ENCODE data around the gene GINS1.

The GINS1 gene

GRCh38 chr20:25402583-25402982 is 4.9 kb upstream of the GINS1 start:
- TF ChIP-seq Cebpa-rat (IDR thresholded peaks at IDR 0.05), result no peak
- Histone ChIP-seq H3K4me1 (no peaks in the 10 kb centered on the region), H3K4me2 (no peak overlapping the region), H3K27ac (no peak overlapping the region), H3K4me3 (no peak overlapping the region), H3K9ac (no peak overlapping the region), H3K36me3 (no peaks in the 10 kb centered on the region), H3K9me3 (peaks cover 46% of the 10 kb centered on the region), H4K20me1 (no peaks in the 10 kb centered on the region), H3K27me3 (no peaks in the 10 kb centered on the region)

GRCh38 chr20:25408170-25408547 is 686 bp downstream of the GINS1 start:
- H3K36me3 ChIP-seq, result peaks cover 37% of the 10 kb centered on the region
- no peaks in the 10 kb centered on the region for H4K20me1 ChIP-seq
- H3K9ac ChIP-seq, result peak overlapping the region; percentile 94
- H3K27ac ChIP-seq, result peak overlapping the region; percentile 88
- peaks cover 22% of the 10 kb centered on the region for H3K9me3 ChIP-seq
- H3K4me3 ChIP-seq, result peak overlapping the region; percentile 81
- TF ChIP-seq Cebpa-rat (IDR thresholded peaks at IDR 0.05), result no peak
- H3K4me2 ChIP-seq, result peak overlapping the region; percentile 80
- peaks cover 17% of the 10 kb centered on the region for H3K4me1 ChIP-seq
- H3K27me3 ChIP-seq, result no peaks in the 10 kb centered on the region

GRCh38 chr20:25408890-25409289 is 1.4 kb downstream of the GINS1 start:
- H3K36me3 ChIP-seq, result peaks cover 45% of the 10 kb centered on the region
- peak overlapping the region; percentile 94 for H3K9ac ChIP-seq
- no peaks in the 10 kb centered on the region for H3K27me3 ChIP-seq
- TF ChIP-seq Cebpa-rat (IDR thresholded peaks at IDR 0.05), result no peak
- H3K9me3 ChIP-seq, result peaks cover 15% of the 10 kb centered on the region
- H4K20me1 ChIP-seq, result no peaks in the 10 kb centered on the region
- peak overlapping the region; percentile 80 for H3K4me2 ChIP-seq
- 0 out of 2 replicates have a peak overlapping the region, but pooled peaks have one; percentile 88 for H3K27ac ChIP-seq
- peaks cover 17% of the 10 kb centered on the region for H3K4me1 ChIP-seq
- H3K4me3 ChIP-seq, result peak overlapping the region; percentile 81

- peaks cover 88% of the 10 kb centered on the region for H3K36me3 ChIP-seq
- H3K4me2 ChIP-seq, result no peak overlapping the region
- no peaks in the 10 kb centered on the region for H3K9me3 ChIP-seq
- no peak for TF ChIP-seq Cebpa-rat (IDR thresholded peaks at IDR 0.05)
- no peaks in the 10 kb centered on the region for H3K27me3 ChIP-seq
- no peaks in the 10 kb centered on the region for H4K20me1 ChIP-seq
- H3K27ac ChIP-seq, result no peak overlapping the region
- no peaks in the 10 kb centered on the region for H3K4me1 ChIP-seq
- H3K4me3 ChIP-seq, result no peak overlapping the region
- no peak overlapping the region for H3K9ac ChIP-seq
These were observed 11.3 kb downstream of the GINS1 start for GRCh38 chr20:25418776-25419175.

GRCh38 chr20:25421102-25421501 is 13.6 kb downstream of the GINS1 start:
- no peak overlapping the region for H3K4me2 ChIP-seq
- TF ChIP-seq Cebpa-rat (IDR thresholded peaks at IDR 0.05), result no peak
- H3K27ac ChIP-seq, result no peak overlapping the region

GRCh38 chr20:25422032-25422431 is 14.6 kb downstream of the GINS1 start:
- TF ChIP-seq Cebpa-rat (IDR thresholded peaks at IDR 0.05), result no peak
- Histone ChIP-seq H3K4me3 (no peak overlapping the region), H3K9ac (no peak overlapping the region), H3K27ac (no peak overlapping the region), H3K4me2 (no peak overlapping the region), H3K27me3 (no peaks in the 10 kb centered on the region), H3K9me3 (no peaks in the 10 kb centered on the region; the same call in 1 of the 2 replicates), H3K4me1 (no peaks in the 10 kb centered on the region), H4K20me1 (no peaks in the 10 kb centered on the region), H3K36me3 (peaks cover 83% of the 10 kb centered on the region)

More at GRCh38 chr20:25421102-25421501, 13.6 kb downstream of the GINS1 start:
- H3K36me3 ChIP-seq, result peaks cover 83% of the 10 kb centered on the region
- no peak overlapping the region for H3K9ac ChIP-seq
- H3K27me3 ChIP-seq, result no peaks in the 10 kb centered on the region
- H3K9me3 ChIP-seq, result no peaks in the 10 kb centered on the region
- no peak overlapping the region for H3K4me3 ChIP-seq
- H3K4me1 ChIP-seq, result no peaks in the 10 kb centered on the region
- H4K20me1 ChIP-seq, result no peaks in the 10 kb centered on the region

GRCh38 chr20:25424536-25424935 is 17.1 kb downstream of the GINS1 start:
- Histone ChIP-seq H3K36me3 (peaks cover 83% of the 10 kb centered on the region), H3K27ac (no peak overlapping the region), H3K9me3 (peaks cover 10% of the 10 kb centered on the region; the same call in 1 of the 2 replicates), H3K9ac (no peak overlapping the region), H3K4me1 (no peaks in the 10 kb centered on the region), H3K27me3 (no peaks in the 10 kb centered on the region), H4K20me1 (no peaks in the 10 kb centered on the region), H3K4me3 (no peak overlapping the region), H3K4me2 (no peak overlapping the region)
- TF ChIP-seq Cebpa-rat (IDR thresholded peaks at IDR 0.05), result no peak

GRCh38 chr20:25437153-25437581 is 29.7 kb downstream of the GINS1 start:
- no peak overlapping the region for H3K9ac ChIP-seq
- H3K4me1 ChIP-seq, result peaks cover 26% of the 10 kb centered on the region
- no peak overlapping the region for H3K4me3 ChIP-seq
- TF ChIP-seq Cebpa-rat (IDR thresholded peaks at IDR 0.05), result no peak
- H4K20me1 ChIP-seq, result no peaks in the 10 kb centered on the region
- H3K36me3 ChIP-seq, result peaks cover 64% of the 10 kb centered on the region
- no peaks in the 10 kb centered on the region for H3K27me3 ChIP-seq
- no peak overlapping the region for H3K27ac ChIP-seq
- no peaks in the 10 kb centered on the region for H3K9me3 ChIP-seq
- H3K4me2 ChIP-seq, result no peak overlapping the region

- no peak for TF ChIP-seq Cebpa-rat (IDR thresholded peaks at IDR 0.05)
- H3K27ac ChIP-seq, result peak overlapping the region; percentile 0; the same call in 1 of the 2 replicates
- no peak overlapping the region for H3K4me3 ChIP-seq
- H3K36me3 ChIP-seq, result peaks cover 74% of the 10 kb centered on the region
- H4K20me1 ChIP-seq, result no peaks in the 10 kb centered on the region
- peaks cover 26% of the 10 kb centered on the region for H3K4me1 ChIP-seq
- no peaks in the 10 kb centered on the region for H3K27me3 ChIP-seq
- no peak overlapping the region for H3K9ac ChIP-seq
- peak overlapping the region; percentile 60 for H3K4me2 ChIP-seq
- no peaks in the 10 kb centered on the region for H3K9me3 ChIP-seq
These were observed 31.9 kb downstream of the GINS1 start for GRCh38 chr20:25439328-25439727.

- Histone ChIP-seq H3K9me3 (peaks cover 32% of the 10 kb centered on the region), H4K20me1 (no peaks in the 10 kb centered on the region), H3K4me2 (no peak overlapping the region), H3K36me3 (peaks cover 88% of the 10 kb centered on the region), H3K4me1 (peaks cover 10% of the 10 kb centered on the region), H3K27me3 (no peaks in the 10 kb centered on the region), H3K4me3 (no peak overlapping the region), H3K9ac (no peak overlapping the region), H3K27ac (no peak overlapping the region)
- TF ChIP-seq Cebpa-rat (IDR thresholded peaks at IDR 0.05), result no peak
These were observed 37.1 kb downstream of the GINS1 start for GRCh38 chr20:25444556-25444955.

GRCh38 chr20:25447671-25448070 is 40.2 kb downstream of the GINS1 start:
- H3K4me1 ChIP-seq, result no peaks in the 10 kb centered on the region
- no peak overlapping the region for H3K4me3 ChIP-seq
- H3K9me3 ChIP-seq, result peaks cover 32% of the 10 kb centered on the region
- no peak overlapping the region for H3K9ac ChIP-seq
- H3K27me3 ChIP-seq, result no peaks in the 10 kb centered on the region
- peaks cover 89% of the 10 kb centered on the region for H3K36me3 ChIP-seq
- TF ChIP-seq Cebpa-rat (IDR thresholded peaks at IDR 0.05), result no peak
- no peak overlapping the region for H3K27ac ChIP-seq
- no peaks in the 10 kb centered on the region for H4K20me1 ChIP-seq
- no peak overlapping the region for H3K4me2 ChIP-seq

Measured in BLaER1 (cell line).